Thyroid gland (tissue), 4 donors: ENCODE measurements around the gene NKTR. TPM values are rescaled to one million over a fixed set of nuclear protein-coding genes. Genes with fewer than 3 reads are reported as not detected.

ENCODE experiments used
- DNase-seq, 2 donors: peaks; one replicate each; pipeline ENCODE4 v3.0.0-alpha.2; 2019
- H3K27ac ChIP-seq, 3 donors: fragments of 200-600 bp; sonication (generic); 1 replicate in 2 of 3; 2 replicates in 1 of 3; pipeline ENCODE4 v1.5.1; 2016 to 2019; ENCODE audit warnings: mild to moderate bottlenecking in 1 of 3, moderate library complexity in 1 of 3
- H3K27me3 ChIP-seq: fragments of 200-600 bp; sonication (generic); one replicate; pipeline ENCODE4 v1.5.1; 2019
- H3K36me3 ChIP-seq, 2 donors: fragments of 200-600 bp; sonication (generic); one replicate each; pipeline ENCODE4 v1.5.1; 2016 to 2019
- H3K4me1 ChIP-seq, 2 donors: fragments of 200-600 bp; sonication (generic); one replicate each; pipeline ENCODE4 v1.5.1; 2017 to 2019
- H3K4me3 ChIP-seq, 3 donors: fragments of 200-600 bp; sonication (generic); replicated peaks in 1 of 3; 1 replicate in 2 of 3; 2 replicates in 1 of 3; pipeline ENCODE4 v1.5.1; 2016; ENCODE audit warnings: mild to moderate bottlenecking in 1 of 3
- H3K9me3 ChIP-seq: fragments of 200-600 bp; sonication (generic); one replicate; pipeline ENCODE4 v1.5.1; 2017
- POLR2A ChIP-seq, 2 donors: fragments of 450-650 bp; IDR thresholded peaks; one replicate each; pipeline ENCODE4 v1.6.1; 2017; ENCODE audit warnings: antibody characterized with exemption in 2 of 2, mild to moderate bottlenecking in 2 of 2, moderate library complexity in 1 of 2
- WGBS, 2 donors: methylation state at CpG; one replicate each; pipeline ENCODE4 v1.1.5; 2017; 5-methylcytosine and 5-hydroxymethylcytosine counted together
- intact Hi-C: fragments of 100-400 bp; cut with DNase I; formaldehyde crosslinking; loops from one replicate; pipeline ENCODE4 v1.15.1; 2023
- total RNA-seq, 4 donors: library from RNA; depleted of rRNA; stranded (reverse); fragments of >200 nt; gene quantifications; one replicate each; pipeline ENCODE4 v1.2.3, GENCODE V29; 2016

Gene NKTR
- total RNA-seq, 4 donors from 2014 or later: 157 to 383 (median 197) TPM

- 90 to 93% methylated on average over 15 to 18 of the region's 18 CpGs for WGBS, 2 donors
- H3K27me3 ChIP-seq: no peaks in the 10 kb centered on the region
- no peaks in the 10 kb centered on the region for H3K36me3 ChIP-seq
- H3K27ac ChIP-seq: no peak overlapping the region
- no peak for DNase-seq
- H3K9me3 ChIP-seq: no peaks in the 10 kb centered on the region
- H3K4me3 ChIP-seq: no peak overlapping the region
- intact Hi-C loops: no loop called here
- peaks cover 13 to 16% of the 10 kb centered on the region in 2 donors for H3K4me1 ChIP-seq
- no peak for TF ChIP-seq POLR2A (IDR thresholded peaks at IDR 0.05)
These were observed 97.0 kb downstream of the NKTR start for GRCh38 chr3:42697289-42698051.

Other genes with a start within 250 kb of the NKTR start
- not detected for gene LYZL4, start 190.1 kb upstream of the NKTR start, total RNA-seq
- gene VIPR1, start 98.0 kb upstream of the NKTR start, total RNA-seq: 100 to 1,000 TPM in 1 of 4 donors, 10 to 100 TPM in 2, 1 to 10 TPM in 1; 6.3 to 117 (median 26.0) TPM
- gene SEC22C, start 18.7 kb upstream of the NKTR start, total RNA-seq: 10 to 100 TPM; 59.9 to 66.4 (median 62.7) TPM
- gene SS18L2, start 9.8 kb upstream of the NKTR start, total RNA-seq: 10 to 100 TPM; 16.0 to 54.0 (median 27.9) TPM
- gene ZBTB47, start 53.0 kb downstream of the NKTR start, total RNA-seq: 10 to 100 TPM; 33.3 to 44.4 (median 42.0) TPM
- gene KLHL40, start 84.9 kb downstream of the NKTR start, total RNA-seq: not detected
- 10 to 100 TPM; 15.7 to 64.1 (median 32.4) TPM for gene HHATL, start 102.1 kb downstream of the NKTR start, total RNA-seq
- 1 to 10 TPM; 4.0 to 7.7 (median 6.0) TPM for gene CCDC13, start 172.6 kb downstream of the NKTR start, total RNA-seq
- gene HIGD1A, start 203.8 kb downstream of the NKTR start, total RNA-seq: 100 to 1,000 TPM; 171 to 217 (median 211) TPM
- gene ACKR2, start 208.8 kb downstream of the NKTR start, total RNA-seq: 10 to 100 TPM in 2 of 4 donors, 1 to 10 TPM in 2; 5.6 to 15.3 (median 10.7) TPM